ENCODE results near the gene LRRC47. TPM values are rescaled to one million over a fixed set of nuclear protein-coding genes. Genes with fewer than 3 reads are reported as not detected.

Gene LRRC47
- total and polyA plus RNA-seq, 9 donors: 26.7 to 60.7 (median 47.6) TPM

DNA sequence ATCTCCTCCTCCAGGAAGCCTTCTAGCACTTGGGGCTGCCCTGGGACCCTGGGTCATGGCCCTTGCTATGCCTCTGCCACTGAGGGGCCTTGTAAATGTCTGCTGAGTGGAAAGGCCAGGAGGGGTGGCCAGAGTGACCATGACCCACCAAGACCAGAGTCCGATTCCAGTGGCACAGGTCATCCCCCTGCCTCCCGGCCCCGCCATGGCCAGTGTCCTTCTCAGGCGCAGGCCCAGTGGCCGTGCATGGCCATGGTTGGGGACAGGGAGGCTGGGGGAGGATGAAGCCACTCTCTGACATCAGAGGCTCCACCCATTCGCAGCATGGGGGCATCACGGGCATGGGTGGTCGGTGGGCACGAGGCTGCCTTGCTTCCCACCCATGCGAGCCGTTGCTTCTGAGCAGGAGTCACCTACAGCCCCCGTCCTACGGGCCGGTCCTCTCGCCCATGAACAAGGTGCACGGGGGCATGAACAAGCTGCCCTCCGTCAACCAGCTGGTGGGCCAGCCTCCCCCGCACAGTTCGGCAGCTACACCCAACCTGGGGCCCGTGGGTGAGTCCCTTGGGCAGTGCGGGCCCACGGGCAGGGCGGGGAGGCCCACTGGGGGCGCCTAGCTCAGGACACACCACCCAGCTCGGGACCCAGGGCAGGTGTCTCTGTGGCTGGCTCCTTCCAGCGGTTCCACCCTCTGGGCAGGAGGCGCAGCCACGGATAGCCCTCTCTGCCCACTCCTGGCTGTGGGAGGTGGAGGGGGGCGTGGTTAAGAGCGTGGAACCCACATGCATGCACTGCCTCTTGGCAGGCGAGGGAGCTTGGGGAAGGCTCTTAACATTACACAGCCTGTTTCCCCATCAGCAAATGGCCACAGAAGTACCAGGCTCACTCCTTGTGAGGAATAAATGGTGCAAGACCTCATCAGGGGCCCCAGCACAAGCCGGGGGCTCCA, 66.4 kb downstream of the LRRC47 start:
- no peak overlapping the region for H3K27ac ChIP-seq
- H3K4me3 ChIP-seq: no peak overlapping the region
- TF ChIP-seq, protein P1, sequence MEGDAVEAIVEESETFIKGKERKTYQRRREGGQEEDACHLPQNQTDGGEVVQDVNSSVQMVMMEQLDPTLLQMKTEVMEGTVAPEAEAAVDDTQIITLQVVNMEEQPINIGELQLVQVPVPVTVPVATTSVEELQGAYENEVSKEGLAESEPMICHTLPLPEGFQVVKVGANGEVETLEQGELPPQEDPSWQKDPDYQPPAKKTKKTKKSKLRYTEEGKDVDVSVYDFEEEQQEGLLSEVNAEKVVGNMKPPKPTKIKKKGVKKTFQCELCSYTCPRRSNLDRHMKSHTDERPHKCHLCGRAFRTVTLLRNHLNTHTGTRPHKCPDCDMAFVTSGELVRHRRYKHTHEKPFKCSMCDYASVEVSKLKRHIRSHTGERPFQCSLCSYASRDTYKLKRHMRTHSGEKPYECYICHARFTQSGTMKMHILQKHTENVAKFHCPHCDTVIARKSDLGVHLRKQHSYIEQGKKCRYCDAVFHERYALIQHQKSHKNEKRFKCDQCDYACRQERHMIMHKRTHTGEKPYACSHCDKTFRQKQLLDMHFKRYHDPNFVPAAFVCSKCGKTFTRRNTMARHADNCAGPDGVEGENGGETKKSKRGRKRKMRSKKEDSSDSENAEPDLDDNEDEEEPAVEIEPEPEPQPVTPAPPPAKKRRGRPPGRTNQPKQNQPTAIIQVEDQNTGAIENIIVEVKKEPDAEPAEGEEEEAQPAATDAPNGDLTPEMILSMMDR (IDR thresholded peaks at IDR 0.05): no peak
- no peak for TF ChIP-seq POLR2A (IDR thresholded peaks at IDR 0.05)
- TF ChIP-seq EP300 (IDR thresholded peaks at IDR 0.05): no peak
- H3K36me3 ChIP-seq: no peaks in the 10 kb centered on the region
- no peak for DNase-seq
- intact Hi-C loops (cut with DNase I): loop anchor here in 2 of 4 donors (10.0 kb wide), 2 partner anchors 235 to 275 kb away; partner anchors contain the start of gene ARHGEF16 (in 1 of the 2)
- no peaks in the 10 kb centered on the region for H3K9me3 ChIP-seq
- WGBS, 3 donors: 61 to 72% (median 67%) methylated on average over 30 to 32 of the region's 32 CpGs
- peaks cover 2% of the 10 kb centered on the region for H3K4me1 ChIP-seq (ENCODE audit: insufficient read depth)
- no peaks in the 10 kb centered on the region for H3K27me3 ChIP-seq

Small RNA genes lying within 50 kb of the gene (small RNA-seq; reads per million reads assigned to genes)
- gene RF02197: not detected
- gene RN7SL574P: not detected

Other genes with a start within 250 kb of the LRRC47 start
- gene MEGF6, start 185.0 kb downstream of the LRRC47 start, total RNA-seq: 100 to 1,000 TPM in 1 of 7 donors, 10 to 100 TPM in 5, 1 to 10 TPM in 1; 6.0 to 117 (median 14.6) TPM
- 10 to 100 TPM in 1 of 2 donors, under 1 TPM in 1; 0.10 to 12.0 TPM for gene MEGF6, start 185.0 kb downstream of the LRRC47 start, polyA plus RNA-seq
- gene TPRG1L, start 171.5 kb downstream of the LRRC47 start, total RNA-seq: 10 to 100 TPM; 25.3 to 51.1 (median 44.2) TPM
- gene TPRG1L, start 171.5 kb downstream of the LRRC47 start, polyA plus RNA-seq: 10 to 100 TPM; 40.1 to 71.5 TPM
- 10 to 100 TPM; 10.3 to 16.7 (median 15.8) TPM for gene WRAP73, start 146.4 kb downstream of the LRRC47 start, total RNA-seq
- 10 to 100 TPM in 1 of 2 donors, 1 to 10 TPM in 1; 5.3 to 18.0 TPM for gene WRAP73, start 146.4 kb downstream of the LRRC47 start, polyA plus RNA-seq
- gene TP73, start 144.0 kb downstream of the LRRC47 start, total RNA-seq: 1 to 10 TPM in 1 of 7 donors, under 1 TPM in 6; 0.13 to 7.5 (median 0.47) TPM
- gene TP73, start 144.0 kb downstream of the LRRC47 start, polyA plus RNA-seq: under 1 TPM; 0.03 to 0.04 TPM
- gene CCDC27, start 44.0 kb downstream of the LRRC47 start, total RNA-seq: not detected
- under 1 TPM in 1 of 2 donors, not detected in 1; 0.05 TPM for gene CCDC27, start 44.0 kb downstream of the LRRC47 start, polyA plus RNA-seq
- 10 to 100 TPM in 6 of 7 donors, 1 to 10 TPM in 1; 7.1 to 22.1 (median 21.4) TPM for gene SMIM1, start 23.7 kb downstream of the LRRC47 start, total RNA-seq
- 10 to 100 TPM in 1 of 2 donors, not detected in 1; 10.7 TPM for gene SMIM1, start 23.7 kb downstream of the LRRC47 start, polyA plus RNA-seq
- 10 to 100 TPM; 14.9 to 40.7 (median 37.6) TPM for gene CEP104, start 60.7 kb upstream of the LRRC47 start, total RNA-seq
- 10 to 100 TPM in 1 of 2 donors, 1 to 10 TPM in 1; 7.9 to 39.0 TPM for gene CEP104, start 60.7 kb upstream of the LRRC47 start, polyA plus RNA-seq
- 10 to 100 TPM in 4 of 7 donors, 1 to 10 TPM in 3; 7.6 to 12.8 (median 11.0) TPM for gene DFFB, start 61.0 kb upstream of the LRRC47 start, total RNA-seq
- gene DFFB, start 61.0 kb upstream of the LRRC47 start, polyA plus RNA-seq: 1 to 10 TPM; 6.8 to 7.9 TPM
- gene C1orf174, start 103.8 kb upstream of the LRRC47 start, total RNA-seq: 10 to 100 TPM; 12.9 to 23.9 (median 19.5) TPM
- 10 to 100 TPM; 14.4 to 17.9 TPM for gene C1orf174, start 103.8 kb upstream of the LRRC47 start, polyA plus RNA-seq